Small intestine (tissue), 7 donors: ENCODE measurements around the gene RYR3. TPM values are rescaled to one million over a fixed set of nuclear protein-coding genes. Genes with fewer than 3 reads are reported as not detected.

Experiments
- DNase-seq, 2 donors: peaks; one replicate each; pipeline versions ENCODE4 v3.0.0 to v3.0.0-alpha.2; 2013
- FAIRE-seq: peaks from 2 replicates; lab custom pipeline; 2012; peaks lifted over from hg19 to GRCh38; lab: Jason Lieb, UNC
- H3K27ac ChIP-seq, 3 donors: one replicate each; pipeline ENCODE4 v1.5.1; 2013; ENCODE audit warnings: low read length in 2 of 3, mild to moderate bottlenecking in 2 of 3, control low read depth in 1 of 3, inconsistent platforms in 1 of 3, low read depth in 1 of 3, moderate library complexity in 1 of 3
- H3K27me3 ChIP-seq, 3 donors: one replicate each; pipeline ENCODE4 v1.6.1; 2013; ENCODE audit warnings: low read length in 3 of 3, inconsistent platforms in 1 of 3; ENCODE audit not compliant: control insufficient read depth in 3 of 3, insufficient read depth in 3 of 3
- H3K36me3 ChIP-seq, 3 donors: one replicate each; pipeline ENCODE4 v1.6.1; 2013; ENCODE audit warnings: low read length in 3 of 3, inconsistent platforms in 1 of 3, low read depth in 1 of 3, mild to moderate bottlenecking in 1 of 3, moderate library complexity in 1 of 3; ENCODE audit not compliant: control insufficient read depth in 3 of 3, insufficient read depth in 2 of 3
- H3K4me1 ChIP-seq, 3 donors: one replicate each; pipeline ENCODE4 v1.6.1; 2013; ENCODE audit warnings: low read length in 2 of 3, inconsistent platforms in 1 of 3, low read depth in 1 of 3, mild to moderate bottlenecking in 1 of 3, moderate library complexity in 1 of 3; ENCODE audit not compliant: control insufficient read depth in 3 of 3, insufficient read depth in 2 of 3
- H3K4me3 ChIP-seq, 3 donors: one replicate each; pipeline ENCODE4 v1.5.1; 2013; ENCODE audit warnings: low read length in 3 of 3, control low read depth in 1 of 3, inconsistent platforms in 1 of 3, low read depth in 1 of 3, mild to moderate bottlenecking in 1 of 3, moderate library complexity in 1 of 3
- H3K9me3 ChIP-seq, 2 donors: one replicate each; pipeline ENCODE4 v1.6.1; 2013; ENCODE audit warnings: low read depth in 1 of 2, low read length in 1 of 2; ENCODE audit not compliant: control insufficient read depth in 2 of 2, insufficient read depth in 1 of 2
- WGBS, 3 donors: extraction: QIAGEN DNeasy Blood & Tissue Kit; methylation state at CpG; one replicate each; pipeline ENCODE4 v1.1.7; 2013; 5-methylcytosine and 5-hydroxymethylcytosine counted together
- polyA plus RNA-seq, 4 donors: library from polyadenylated mRNA; stranded (reverse) in 3 of 4; unstranded in 1 of 4; fragments of 200-250 nt in 3 of 4; fragments of 120-200 nt in 1 of 4; gene quantifications; one replicate each; pipeline versions ENCODE4 v1.2.1 to v1.2.3, GENCODE V29; 2013
- donor health status: healthy with polysubstance abuse.
- donor health status: control.
- donor health status: control.
- donor health status: Bipolar disorder and iron deficiency.
- donor health status: healthy.

Gene RYR3
- polyA plus RNA-seq, 4 donors = 0.36 to 1.6 TPM; not detected in 2

GRCh38 chr15:33284336-33284735 is 26.4 kb upstream of the RYR3 start:
- Histone ChIP-seq H3K36me3 (no peaks in the 10 kb centered on the region), H3K4me1 (no peaks in the 10 kb centered on the region), H3K9me3 (no peaks in the 10 kb centered on the region), H3K27me3 (peaks cover 0 to 3% (median 0%) of the 10 kb centered on the region in 3 donors), H3K27ac (no peak overlapping the region), H3K4me3 (no peak overlapping the region)
- 61 to 78% (median 72%) methylated on average over 1 of the region's 1 CpG for WGBS, 3 donors
- FAIRE-seq (no peak), DNase-seq (no peak)

GRCh38 chr15:33292717-33293307 is 18.0 kb upstream of the RYR3 start:
- Histone ChIP-seq H3K4me3 (no peak overlapping the region), H3K9me3 (no peaks in the 10 kb centered on the region), H3K27ac (no peak overlapping the region), H3K4me1 (no peaks in the 10 kb centered on the region), H3K27me3 (peaks cover 0 to 7% (median 3%) of the 10 kb centered on the region in 3 donors), H3K36me3 (no peaks in the 10 kb centered on the region)
- WGBS, 3 donors = 30 to 31% (median 31%) methylated on average over 7 of the region's 7 CpGs
- DNase-seq (peak; percentile 35 to 43), FAIRE-seq (no peak)

- H3K4me3 ChIP-seq = no peak overlapping the region
- peaks cover 0 to 7% (median 0%) of the 10 kb centered on the region in 3 donors for H3K27me3 ChIP-seq
- 29 to 58% (median 42%) methylated on average over 19 of the region's 19 CpGs for WGBS, 3 donors
- H3K36me3 ChIP-seq = no peaks in the 10 kb centered on the region
- no peaks in the 10 kb centered on the region for H3K4me1 ChIP-seq
- no peak overlapping the region for H3K27ac ChIP-seq
- no peaks in the 10 kb centered on the region for H3K9me3 ChIP-seq
- FAIRE-seq (no peak), DNase-seq (no peak)
Measured at GRCh38 chr15:33293713-33294334, 16.9 kb upstream of the RYR3 start.

- Histone ChIP-seq H3K27me3 (peaks cover 0 to 7% (median 0%) of the 10 kb centered on the region in 3 donors), H3K4me3 (no peak overlapping the region), H3K9me3 (no peaks in the 10 kb centered on the region), H3K27ac (no peak overlapping the region), H3K36me3 (no peaks in the 10 kb centered on the region), H3K4me1 (no peaks in the 10 kb centered on the region)
- DNase-seq = no peak
- FAIRE-seq = no peak
Measured at GRCh38 chr15:33296050-33296449, 14.7 kb upstream of the RYR3 start.

- no peak for FAIRE-seq
- Histone ChIP-seq H3K36me3 (no peaks in the 10 kb centered on the region), H3K4me3 (no peak overlapping the region), H3K4me1 (no peaks in the 10 kb centered on the region), H3K27ac (no peak overlapping the region), H3K27me3 (peaks cover 0 to 7% (median 0%) of the 10 kb centered on the region in 3 donors), H3K9me3 (no peaks in the 10 kb centered on the region)
- WGBS, 3 donors = 49 to 79% (median 58%) methylated on average over 2 of the region's 2 CpGs
- no peak for DNase-seq
Measured at GRCh38 chr15:33296856-33297255, 13.9 kb upstream of the RYR3 start.

GRCh38 chr15:33298631-33299030 is 12.1 kb upstream of the RYR3 start:
- Histone ChIP-seq H3K27me3 (peaks cover 0 to 6% (median 0%) of the 10 kb centered on the region in 3 donors), H3K9me3 (no peaks in the 10 kb centered on the region), H3K4me1 (no peaks in the 10 kb centered on the region), H3K36me3 (no peaks in the 10 kb centered on the region), H3K27ac (no peak overlapping the region), H3K4me3 (no peak overlapping the region)
- WGBS, 3 donors = 75% methylated on average over 4 of the region's 4 CpGs
- no peak for FAIRE-seq
- DNase-seq = no peak

GRCh38 chr15:33304924-33305323 is 5.8 kb upstream of the RYR3 start:
- no peaks in the 10 kb centered on the region for H3K36me3 ChIP-seq
- WGBS, 3 donors = 55 to 63% (median 61%) methylated on average over 5 of the region's 5 CpGs
- no peak overlapping the region for H3K27ac ChIP-seq
- H3K27me3 ChIP-seq = peaks cover 0 to 5% (median 0%) of the 10 kb centered on the region in 3 donors
- H3K4me1 ChIP-seq = no peaks in the 10 kb centered on the region
- no peak for DNase-seq
- FAIRE-seq = no peak
- H3K9me3 ChIP-seq = no peaks in the 10 kb centered on the region
- no peak overlapping the region for H3K4me3 ChIP-seq

GRCh38 chr15:33309602-33310276 is 1.0 kb upstream of the RYR3 start:
- Histone ChIP-seq H3K4me3 (no peak overlapping the region), H3K27ac (no peak overlapping the region), H3K27me3 (peaks cover 0 to 24% (median 16%) of the 10 kb centered on the region in 3 donors), H3K9me3 (no peaks in the 10 kb centered on the region), H3K4me1 (no peaks in the 10 kb centered on the region), H3K36me3 (no peaks in the 10 kb centered on the region)
- 39 to 50% (median 43%) methylated on average over 7 of the region's 7 CpGs for whole genome bisulfite sequencing, 3 donors
- FAIRE-seq = no peak
- DNase-seq = peak in 1 of 2 donors; percentile 4
